AG04449 (cell line): Measurements from ENCODE around the gene RDH13.
"Not testable (repeated sequence)": the region's sequence is repeated elsewhere in the genome, so short reads cannot be mapped to it uniquely, and the experiment has no call there.

Source experiments
- CTCF ChIA-PET: fragments of 350-600 bp; formaldehyde crosslinking; extraction: SDS; loops from one replicate; lab custom pipeline; 2021; ENCODE audit warnings: antibody characterized with exemption; lab: Yijun Ruan, JAX
- POLR2A ChIA-PET: fragments of 400-600, 350-600 bp; formaldehyde crosslinking; extraction: SDS; loops from one replicate; lab custom pipeline; 2020; ENCODE audit warnings: antibody characterized with exemption, inconsistent platforms; lab: Yijun Ruan, JAX
- DNase-seq: peaks from one replicate; pipeline ENCODE4 v3.0.0-alpha.2; 2010; ENCODE audit warnings: low read depth, low spot score
- H3K4me3 ChIP-seq: 2 replicates; pipeline ENCODE4 v1.5.1; 2011; ENCODE audit warnings: low read depth, mild to moderate bottlenecking, control low read depth, low read length
- TF ChIP-seq, protein P1 (sequence below): IDR thresholded peaks from one replicate; pipeline ENCODE4 v1.5.1; 2011; ENCODE audit warnings: mild to moderate bottlenecking, moderate library complexity, low read length, control low read depth, inconsistent platforms; ENCODE audit not compliant: insufficient read depth; ENCODE audit errors: missing control alignments

The RDH13 gene

DNA sequence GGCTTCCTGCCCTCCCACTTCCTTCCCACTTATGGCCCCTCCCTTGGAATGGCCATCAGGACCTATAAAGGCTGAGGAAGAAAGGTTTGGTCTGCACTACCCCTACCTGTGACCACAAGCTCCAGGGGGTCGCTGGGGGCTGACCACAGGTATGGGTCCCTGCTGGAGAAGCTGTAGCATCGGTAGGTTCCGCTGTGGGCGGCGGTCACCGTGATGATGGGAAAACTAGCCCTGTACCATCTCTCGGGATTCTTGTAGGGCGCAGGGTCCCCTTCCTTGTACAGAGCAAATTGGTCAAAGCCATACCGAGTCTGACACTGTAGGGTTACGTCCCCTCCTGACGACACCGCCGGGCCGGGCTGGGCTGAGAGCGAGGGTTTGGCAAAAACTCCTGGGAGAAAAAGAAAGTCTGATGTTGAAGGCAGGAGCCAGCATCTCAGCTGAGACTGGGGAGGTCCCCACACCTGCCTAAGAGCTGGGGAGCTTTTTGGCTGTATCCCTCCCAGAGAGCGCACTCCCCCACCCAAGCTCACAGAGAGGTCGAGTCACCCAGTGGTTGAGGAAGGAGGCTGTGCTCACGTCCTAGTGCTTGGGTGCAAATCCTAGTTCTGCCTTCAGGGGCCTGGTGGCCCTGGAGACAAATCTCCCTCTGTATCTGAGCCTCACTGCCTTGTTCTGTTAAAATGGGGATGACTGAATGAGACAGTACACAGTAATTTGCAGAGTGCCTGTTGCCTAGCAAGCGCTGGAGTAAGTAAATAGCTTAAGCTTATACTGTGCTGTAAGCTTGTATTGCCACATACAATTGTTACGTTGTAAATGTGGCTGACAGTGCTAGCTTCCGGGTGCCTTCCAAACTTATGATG, 35.2 kb downstream of the RDH13 start:
- no peak overlapping the region for H3K4me3 ChIP-seq
- TF ChIP-seq, protein P1, sequence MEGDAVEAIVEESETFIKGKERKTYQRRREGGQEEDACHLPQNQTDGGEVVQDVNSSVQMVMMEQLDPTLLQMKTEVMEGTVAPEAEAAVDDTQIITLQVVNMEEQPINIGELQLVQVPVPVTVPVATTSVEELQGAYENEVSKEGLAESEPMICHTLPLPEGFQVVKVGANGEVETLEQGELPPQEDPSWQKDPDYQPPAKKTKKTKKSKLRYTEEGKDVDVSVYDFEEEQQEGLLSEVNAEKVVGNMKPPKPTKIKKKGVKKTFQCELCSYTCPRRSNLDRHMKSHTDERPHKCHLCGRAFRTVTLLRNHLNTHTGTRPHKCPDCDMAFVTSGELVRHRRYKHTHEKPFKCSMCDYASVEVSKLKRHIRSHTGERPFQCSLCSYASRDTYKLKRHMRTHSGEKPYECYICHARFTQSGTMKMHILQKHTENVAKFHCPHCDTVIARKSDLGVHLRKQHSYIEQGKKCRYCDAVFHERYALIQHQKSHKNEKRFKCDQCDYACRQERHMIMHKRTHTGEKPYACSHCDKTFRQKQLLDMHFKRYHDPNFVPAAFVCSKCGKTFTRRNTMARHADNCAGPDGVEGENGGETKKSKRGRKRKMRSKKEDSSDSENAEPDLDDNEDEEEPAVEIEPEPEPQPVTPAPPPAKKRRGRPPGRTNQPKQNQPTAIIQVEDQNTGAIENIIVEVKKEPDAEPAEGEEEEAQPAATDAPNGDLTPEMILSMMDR: no peak
- CTCF ChIA-PET: no interaction called here
- POLR2A ChIA-PET: no interaction called here
- no peak for DNase-seq

DNA sequence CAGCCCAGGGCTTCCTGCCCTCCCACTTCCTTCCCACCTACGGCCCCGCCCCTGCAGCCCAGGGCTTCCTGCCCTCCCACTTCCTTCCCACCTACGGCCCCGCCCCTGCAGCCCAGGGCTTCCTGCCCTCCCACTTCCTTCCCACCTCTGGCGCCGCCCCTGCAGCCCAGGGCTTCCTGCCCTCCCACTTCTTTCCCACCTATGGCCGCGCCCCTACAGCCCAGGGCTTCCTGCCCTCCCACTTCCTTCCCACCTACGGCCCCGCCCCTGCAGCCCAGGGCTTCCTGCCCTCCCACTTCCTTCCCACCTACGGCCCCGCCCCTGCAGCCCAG, 35.8 kb downstream of the RDH13 start:
- H3K4me3 ChIP-seq, CTCF ChIA-PET, POLR2A ChIA-PET, DNase-seq: not testable (repeated sequence)

- TF ChIP-seq, protein P1: no peak
- no peak for DNase-seq
- CTCF ChIA-PET: no interaction called here
- POLR2A ChIA-PET: no interaction called here
- H3K4me3 ChIP-seq: no peak overlapping the region
Measured at GRCh38 chr19:55024111-55024510, 38.8 kb downstream of the RDH13 start.

DNA sequence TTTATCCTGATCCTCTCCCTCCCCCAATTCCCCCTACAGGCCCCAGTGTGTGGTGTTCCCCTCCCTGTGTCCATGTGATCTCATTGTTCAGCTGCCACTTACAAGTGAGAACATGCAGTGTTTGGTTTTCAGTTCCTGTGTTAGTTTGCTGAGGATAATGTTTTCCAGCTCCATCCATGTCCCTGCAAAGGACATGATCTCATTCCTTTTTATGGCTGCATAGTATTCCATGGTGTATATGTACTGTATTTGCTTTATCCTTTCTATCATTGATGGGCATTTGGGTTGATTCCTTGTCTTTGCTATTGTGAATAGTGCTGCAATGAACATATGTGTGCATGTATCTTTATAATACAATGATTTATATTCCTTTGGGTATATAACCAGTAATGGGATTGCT, 42.6 kb downstream of the RDH13 start:
- CTCF ChIA-PET, POLR2A ChIA-PET, DNase-seq, H3K4me3 ChIP-seq: not testable (repeated sequence)

GRCh38 chr19:55018633-55019032, 44.3 kb downstream of the RDH13 start:
- no peak for DNase-seq
- ChIA-PET POLR2A (no interaction called here), CTCF (no interaction called here)
- no peak overlapping the region for H3K4me3 ChIP-seq
- TF ChIP-seq, protein P1: no peak

- ChIA-PET CTCF (no interaction called here), POLR2A (no interaction called here)
- DNase-seq: no peak
- TF ChIP-seq, protein P1: no peak
- H3K4me3 ChIP-seq: no peak overlapping the region
Measured at GRCh38 chr19:55018216-55018615, 44.7 kb downstream of the RDH13 start.

DNA sequence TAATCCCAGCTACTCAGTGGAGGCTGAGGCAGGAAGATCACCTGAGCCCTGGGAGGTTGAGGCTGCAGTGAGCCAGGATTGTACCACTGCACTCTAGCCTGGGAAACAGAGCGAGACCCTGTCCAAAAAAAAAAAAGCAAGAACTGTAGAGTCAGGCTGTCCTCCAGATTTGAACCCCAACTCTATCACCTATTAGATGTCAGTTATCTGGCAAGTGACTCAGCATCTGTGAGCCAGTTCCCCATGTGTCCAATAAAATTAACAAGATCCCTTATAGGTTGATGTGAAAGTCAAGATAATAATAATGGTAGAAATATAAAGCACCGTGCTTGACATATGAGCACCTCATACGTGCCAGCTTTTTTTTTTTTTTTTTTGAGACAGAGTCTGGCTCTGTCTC, 46.9 kb downstream of the RDH13 start:
- TF ChIP-seq, protein P1: no peak
- POLR2A ChIA-PET: no interaction called here
- DNase-seq: no peak
- CTCF ChIA-PET: no interaction called here
- H3K4me3 ChIP-seq: no peak overlapping the region
